SW 1271 (cell line): ENCODE data around the gene XXYLT1.
"Not testable (repeated sequence)": the region's sequence is repeated elsewhere in the genome, so short reads cannot be mapped to it uniquely, and the experiment has no call there.

ENCODE experiments used
- DNase-seq, 2 experiments: peaks; one replicate each; lab custom pipeline; 2025; lab: John Stamatoyannopoulos, UW

Gene XXYLT1

GRCh38 chr3:195112361-195112791 is 158.6 kb downstream of the XXYLT1 start:
- no peak for DNase-seq

- DNase-seq, result no peak
Observed at GRCh38 chr3:195111766-195112165, 159.2 kb downstream of the XXYLT1 start.

GRCh38 chr3:195111319-195111705 is 159.6 kb downstream of the XXYLT1 start:
- no peak for DNase-seq

GRCh38 chr3:195110647-195111318 is 160.2 kb downstream of the XXYLT1 start:
- no peak for DNase-seq

- DNase-seq, result no peak
Observed at GRCh38 chr3:195109098-195109657, 161.8 kb downstream of the XXYLT1 start.

GRCh38 chr3:195107593-195107992 is 163.4 kb downstream of the XXYLT1 start:
- no peak for DNase-seq

- not testable (repeated sequence) for DNase-seq
Observed at GRCh38 chr3:195107031-195107430, 163.9 kb downstream of the XXYLT1 start.

- DNase-seq, result no peak
Observed at GRCh38 chr3:195106418-195106906, 164.5 kb downstream of the XXYLT1 start.

- DNase-seq, result no peak
Observed at GRCh38 chr3:195105841-195106417, 165.0 kb downstream of the XXYLT1 start.

GRCh38 chr3:195105389-195105788 is 165.6 kb downstream of the XXYLT1 start:
- DNase-seq, result no peak

- DNase-seq, result no peak
Observed at GRCh38 chr3:195104340-195104739, 166.6 kb downstream of the XXYLT1 start.

GRCh38 chr3:195103623-195104022 is 167.3 kb downstream of the XXYLT1 start:
- no peak for DNase-seq

- DNase-seq, result peak; percentile 61 to 91
Observed at GRCh38 chr3:195102609-195103467, 168.1 kb downstream of the XXYLT1 start.

- DNase-seq, result no peak
Observed at GRCh38 chr3:195101927-195102608, 168.9 kb downstream of the XXYLT1 start.

GRCh38 chr3:195101001-195101583 is 169.9 kb downstream of the XXYLT1 start:
- no peak for DNase-seq

GRCh38 chr3:195099951-195100785 is 170.8 kb downstream of the XXYLT1 start:
- no peak for DNase-seq

GRCh38 chr3:195098741-195099525 is 172.0 kb downstream of the XXYLT1 start:
- DNase-seq, result no peak

GRCh38 chr3:195097331-195098255 is 173.4 kb downstream of the XXYLT1 start:
- no peak for DNase-seq
